Endothelial cell of umbilical vein (primary cell): Measurements from ENCODE around the gene IGFBP6. TPM values are rescaled to one million over a fixed set of nuclear protein-coding genes. Genes with fewer than 3 reads are reported as not detected.

Experiments used
- BruUV-seq: library from RNA; stranded (reverse); fragments of 400-500 nt; replicated peaks from 2 replicates; lab custom pipeline; 2021; lab: Mats Ljungman, UMichigan
- CTCF ChIA-PET: fragments of 300-600, 350-600 bp; sonication (Branson Sonifier 250); formaldehyde crosslinking; loops from one replicate; lab custom pipeline; 2021; ENCODE audit warnings: antibody characterized with exemption, inconsistent platforms; lab: Charles Lee
- POLR2A ChIA-PET: fragments of 300-600, 350-600 bp; sonication (Branson Sonifier 250); formaldehyde crosslinking; loops from one replicate; lab custom pipeline; 2021; ENCODE audit warnings: antibody characterized with exemption, inconsistent platforms; lab: Charles Lee
- DNase-seq: peaks from one replicate; pipeline ENCODE4 v3.0.0-alpha.2; 2011; ENCODE audit warnings: low read depth, low spot score
- FAIRE-seq: peaks from 2 replicates; lab custom pipeline; 2011; peaks lifted over from hg19 to GRCh38; lab: Jason Lieb, UNC
- H2AFZ ChIP-seq: 2 replicates; pipeline ENCODE4 v1.6.0; 2012; ENCODE audit warnings: low read depth, low read length, control low read depth, inconsistent platforms
- H3K27ac ChIP-seq: 2 replicates; pipeline ENCODE4 v1.5.1; 2011; ENCODE audit warnings: low read depth, mild to moderate bottlenecking, control low read depth, low read length, moderate library complexity; ENCODE audit not compliant: insufficient read depth
- H3K27me3 ChIP-seq, 2 experiments: 2 replicates each; pipeline versions ENCODE4 v1.6.0 to v1.6.1; 2011; ENCODE audit warnings: low read length in 2 of 2, mixed read lengths in 1 of 2; ENCODE audit not compliant: control insufficient read depth in 2 of 2, insufficient read depth in 2 of 2
- H3K36me3 ChIP-seq, 2 experiments: 2 replicates in 1 of 2; 3 replicates in 1 of 2; pipeline ENCODE4 v1.5.1; 2011; ENCODE audit warnings: low read length in 2 of 2, mild to moderate bottlenecking in 1 of 2, moderate library complexity in 1 of 2; ENCODE audit not compliant: control insufficient read depth in 2 of 2, insufficient read depth in 2 of 2; ENCODE audit errors: extremely low read depth in 1 of 2
- H3K4me1 ChIP-seq: 3 replicates; pipeline ENCODE4 v1.5.1; 2011; ENCODE audit warnings: mild to moderate bottlenecking, low read length; ENCODE audit not compliant: control insufficient read depth, insufficient read depth; ENCODE audit errors: extremely low read depth
- H3K4me2 ChIP-seq: 2 replicates; pipeline ENCODE4 v1.6.1; 2011; ENCODE audit warnings: low read length, control low read depth, mixed read lengths; ENCODE audit not compliant: insufficient read depth
- H3K4me3 ChIP-seq, 3 experiments: fragments of 200-600 bp in 1 of 3; sonication (generic), shearing (Covaris generic) in 1 of 3; replicated peaks in 1 of 3; 2 replicates each; pipeline ENCODE4 v1.5.1; 2011 to 2016; ENCODE audit warnings: control low read depth in 3 of 3, low read length in 3 of 3, mild to moderate bottlenecking in 2 of 3, inconsistent platforms in 1 of 3, low read depth in 1 of 3, moderate library complexity in 1 of 3; ENCODE audit not compliant: insufficient read depth in 1 of 3
- H3K79me2 ChIP-seq: 2 replicates; pipeline ENCODE4 v1.6.0; 2012; ENCODE audit warnings: low read length, inconsistent platforms; ENCODE audit not compliant: control insufficient read depth, insufficient read depth
- H3K9ac ChIP-seq: replicated peaks from 2 replicates; pipeline ENCODE3; 2011; ENCODE audit warnings: low read length, control low read depth; ENCODE audit not compliant: insufficient read depth; ENCODE audit errors: extremely low read depth
- H3K9me1 ChIP-seq: replicated peaks from 3 replicates; pipeline ENCODE4 v1.6.0; 2011; ENCODE audit warnings: mild to moderate bottlenecking, low read length; ENCODE audit not compliant: control insufficient read depth, insufficient read depth; ENCODE audit errors: extremely low read depth
- H3K9me3 ChIP-seq: replicated peaks from 2 replicates; pipeline ENCODE4 v1.5.1; 2012; ENCODE audit warnings: low read length, inconsistent platforms; ENCODE audit not compliant: control insufficient read depth, insufficient read depth
- H4K20me1 ChIP-seq: replicated peaks from 2 replicates; pipeline ENCODE3; 2011; ENCODE audit warnings: mild to moderate bottlenecking, low read length; ENCODE audit not compliant: control insufficient read depth, insufficient read depth; ENCODE audit errors: extremely low read depth
- FOS ChIP-seq: IDR thresholded peaks from 2 replicates; pipeline ENCODE4 v1.6.1; 2011; ENCODE audit warnings: mild to moderate bottlenecking, low read length, moderate library complexity, borderline replicate concordance; ENCODE audit not compliant: insufficient read depth
- POLR2AphosphoS5 ChIP-seq: IDR thresholded peaks from 2 replicates; pipeline ENCODE4 v1.6.1; 2012; ENCODE audit warnings: low read depth, mild to moderate bottlenecking, control low read depth, low read length, moderate library complexity; ENCODE audit not compliant: insufficient read depth
- dilution Hi-C: fragments of 300-500 bp; cut with MboI; formaldehyde crosslinking; loops from one replicate; pipeline ENCODE4 v1.15.0; 2019; ENCODE audit warnings: low sequenced_read_pairs; ENCODE audit not compliant: extremely low pct_ligation_motif_present
- intact Hi-C: fragments of 100-400 bp; cut with micrococcal nuclease; formaldehyde crosslinking; loops from one replicate; pipeline ENCODE4 v1.10.0; 2022
- polyA plus RNA-seq, 4 experiments: library from polyadenylated mRNA; depleted of rRNA in 3 of 4; stranded (reverse) in 3 of 4; unstranded in 1 of 4; fragments of >200 nt; gene quantifications; 2 replicates each; pipeline versions ENCODE4 v1.2.1 to v1.2.3, GENCODE V29; 2011 to 2012; ENCODE audit warnings: missing spikeins in 1 of 4
- total RNA-seq: library from RNA; stranded (reverse); gene quantifications from 2 replicates; pipeline ENCODE4 v1.2.3, GENCODE V29; 2021
- TF ChIP-seq, protein P1 (sequence below), 2 donors: IDR thresholded peaks; 1 replicate in 1 of 2; 2 replicates in 1 of 2; pipeline ENCODE4 v1.5.1; 2011; ENCODE audit warnings: low read length in 2 of 2, mild to moderate bottlenecking in 2 of 2, moderate library complexity in 2 of 2, control low read depth in 1 of 2, inconsistent platforms in 1 of 2, low read depth in 1 of 2; ENCODE audit not compliant: insufficient read depth in 1 of 2; ENCODE audit errors: extremely low read depth in 1 of 2

Gene IGFBP6
- total and polyA plus RNA-seq, 2 donors (not counting 3 experiments of a cell fraction or from before 2014, with no cell fraction given), result 14.1 to 18.2 TPM

DNA sequence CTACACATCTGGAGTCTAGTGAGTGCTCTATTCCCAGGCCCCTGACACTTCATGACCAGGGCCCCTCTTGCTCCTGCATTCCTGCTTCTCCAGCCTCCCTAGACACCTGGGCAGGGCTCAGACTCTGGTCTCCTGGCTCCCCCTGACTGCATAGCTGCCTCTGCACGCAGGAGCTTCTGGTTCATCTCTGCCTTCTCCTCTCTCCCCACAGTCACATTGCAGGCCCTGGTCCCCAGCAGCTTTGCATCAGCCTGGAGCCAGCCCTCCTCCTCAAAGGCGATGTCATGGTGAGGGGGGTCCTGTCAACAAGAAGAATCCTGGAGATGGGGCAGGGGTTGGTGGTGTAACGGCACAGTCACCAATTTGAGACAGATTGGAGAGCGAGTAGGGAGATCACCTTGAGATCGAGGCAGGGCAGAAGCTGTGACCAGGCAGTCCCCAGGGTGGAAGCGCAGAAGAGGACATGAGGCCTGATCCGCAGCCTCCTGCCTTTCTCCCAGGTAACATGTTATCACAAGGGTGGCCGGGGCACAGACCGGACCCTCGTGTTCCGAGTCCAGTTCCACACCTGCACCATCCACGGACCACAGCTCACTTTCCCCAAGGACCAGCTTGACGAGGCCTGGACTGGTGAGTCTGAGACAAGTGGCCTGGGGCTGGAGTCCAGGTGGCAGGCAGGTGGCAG lies 39.5 kb upstream of the IGFBP6 start:
- Histone ChIP-seq H3K9ac (no peak overlapping the region), H3K27ac (no peak overlapping the region), H4K20me1 (no peaks in the 10 kb centered on the region), H2AFZ (no peak overlapping the region), H3K4me2 (no peak overlapping the region), H3K36me3 (peaks cover 3 to 51% of the 10 kb centered on the region in 2 experiments), H3K9me3 (no peaks in the 10 kb centered on the region), H3K4me1 (peaks cover 22% of the 10 kb centered on the region), H3K79me2 (no peaks in the 10 kb centered on the region), H3K4me3 (no peak overlapping the region), H3K9me1 (no peaks in the 10 kb centered on the region), H3K27me3 (no peaks in the 10 kb centered on the region)
- TF ChIP-seq FOS (no peak), POLR2AphosphoS5 (peak; percentile 4)
- no peak for DNase-seq
- ChIA-PET POLR2A (interaction anchor here (0.6 kb wide), 1 partner anchor 75 kb away, joined by 5 read pairs; no protein-coding TSS in a partner anchor), CTCF (interaction anchor here (1.1 to 3.0 kb wide), 4 partner anchors 8 to 140 kb away, joined by 3 to 21 read pairs (median 5); no protein-coding TSS in a partner anchor)
- intact Hi-C loops (no loop called here), dilution Hi-C loops (no loop called here)
- FAIRE-seq, result no peak
- BruUV-seq, result no TSS peak

DNA sequence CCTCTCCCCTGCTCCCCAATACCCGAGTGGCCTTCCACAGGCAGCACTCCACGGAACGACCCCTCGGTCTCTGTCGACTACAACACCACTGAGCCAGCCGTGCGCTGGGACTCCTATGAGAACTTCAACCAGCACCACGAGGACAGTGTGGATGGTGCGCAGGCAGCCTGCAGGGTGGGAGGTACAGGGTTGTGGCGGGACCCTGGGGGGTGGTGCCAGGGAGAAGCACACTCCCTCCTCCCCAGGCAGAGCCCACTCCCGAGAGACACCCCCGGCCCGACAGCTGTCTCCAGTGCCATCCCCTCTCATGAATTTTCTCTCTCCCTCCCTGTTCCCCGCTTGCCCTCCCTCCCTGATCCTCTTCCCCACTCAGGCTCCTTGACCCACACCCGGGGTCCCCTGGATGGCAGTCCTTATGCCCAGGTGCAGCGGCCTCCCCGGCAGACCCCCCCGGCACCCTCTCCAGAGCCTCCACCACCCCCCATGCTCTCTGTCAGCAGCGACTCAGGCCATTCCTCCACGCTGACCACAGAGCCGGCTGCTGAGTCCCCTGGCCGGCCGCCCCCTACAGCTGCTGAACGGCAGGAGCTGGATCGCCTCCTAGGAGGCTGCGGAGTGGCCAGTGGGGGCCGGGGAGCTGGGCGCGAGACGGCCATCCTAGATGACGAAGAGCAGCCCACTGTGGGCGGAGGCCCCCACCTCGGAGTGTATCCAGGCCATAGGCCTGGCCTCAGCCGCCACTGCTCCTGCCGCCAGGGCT lies 38.6 kb upstream of the IGFBP6 start:
- Histone ChIP-seq H3K36me3 (peaks cover 5 to 55% of the 10 kb centered on the region in 2 experiments), H2AFZ (no peak overlapping the region), H3K4me1 (peaks cover 14% of the 10 kb centered on the region), H3K4me3 (no peak overlapping the region), H3K4me2 (no peak overlapping the region), H3K9me3 (no peaks in the 10 kb centered on the region), H3K9me1 (no peaks in the 10 kb centered on the region), H3K79me2 (no peaks in the 10 kb centered on the region), H3K27ac (no peak overlapping the region), H4K20me1 (no peaks in the 10 kb centered on the region), H3K9ac (no peak overlapping the region), H3K27me3 (no peaks in the 10 kb centered on the region)
- TF ChIP-seq, protein P1, sequence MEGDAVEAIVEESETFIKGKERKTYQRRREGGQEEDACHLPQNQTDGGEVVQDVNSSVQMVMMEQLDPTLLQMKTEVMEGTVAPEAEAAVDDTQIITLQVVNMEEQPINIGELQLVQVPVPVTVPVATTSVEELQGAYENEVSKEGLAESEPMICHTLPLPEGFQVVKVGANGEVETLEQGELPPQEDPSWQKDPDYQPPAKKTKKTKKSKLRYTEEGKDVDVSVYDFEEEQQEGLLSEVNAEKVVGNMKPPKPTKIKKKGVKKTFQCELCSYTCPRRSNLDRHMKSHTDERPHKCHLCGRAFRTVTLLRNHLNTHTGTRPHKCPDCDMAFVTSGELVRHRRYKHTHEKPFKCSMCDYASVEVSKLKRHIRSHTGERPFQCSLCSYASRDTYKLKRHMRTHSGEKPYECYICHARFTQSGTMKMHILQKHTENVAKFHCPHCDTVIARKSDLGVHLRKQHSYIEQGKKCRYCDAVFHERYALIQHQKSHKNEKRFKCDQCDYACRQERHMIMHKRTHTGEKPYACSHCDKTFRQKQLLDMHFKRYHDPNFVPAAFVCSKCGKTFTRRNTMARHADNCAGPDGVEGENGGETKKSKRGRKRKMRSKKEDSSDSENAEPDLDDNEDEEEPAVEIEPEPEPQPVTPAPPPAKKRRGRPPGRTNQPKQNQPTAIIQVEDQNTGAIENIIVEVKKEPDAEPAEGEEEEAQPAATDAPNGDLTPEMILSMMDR (IDR thresholded peaks at IDR 0.05; ENCODE audit: extremely low read depth in 1 of 2, insufficient read depth in 1 of 2, low read depth in 1 of 2, low read length in 2 of 2), result no peak
- peak; percentile 9 for TF ChIP-seq POLR2AphosphoS5
- TSS peak; percentile 0 for BruUV-seq
- dilution Hi-C loops, result no loop called here
- DNase-seq, result no peak
- intact Hi-C loops, result no loop called here
- CTCF ChIA-PET, result no interaction called here
- FAIRE-seq, result no peak
- POLR2A ChIA-PET, result no interaction called here
